KOPT-K1 (cell line): ENCODE data around the gene ECI1.

ENCODE experiments used
- H3K27ac ChIP-seq: fragments of 200-600 bp; sonication (generic); 2 replicates; pipeline ENCODE4 v1.5.1; 2016; ENCODE audit warnings: antibody characterized with exemption, mild to moderate bottlenecking, low read depth, low read length; ENCODE audit not compliant: poor library complexity, severe bottlenecking
- H3K36me3 ChIP-seq: fragments of 200-600 bp; sonication (generic); 2 replicates; pipeline ENCODE4 v1.5.1; 2017; ENCODE audit warnings: antibody characterized with exemption, mild to moderate bottlenecking, low read length, moderate library complexity; ENCODE audit not compliant: insufficient read depth
- H3K9me3 ChIP-seq: fragments of 200-600 bp; sonication (generic); 2 replicates; pipeline ENCODE4 v1.5.1; 2017; ENCODE audit warnings: antibody characterized with exemption, low read length, mild to moderate bottlenecking; ENCODE audit not compliant: insufficient read depth, poor library complexity, severe bottlenecking

Gene ECI1

GRCh38 chr16:2235695-2236336 is 15.6 kb downstream of the ECI1 start:
- Histone ChIP-seq H3K9me3 (no peaks in the 10 kb centered on the region), H3K27ac (no peak overlapping the region), H3K36me3 (peaks cover 84% of the 10 kb centered on the region)

GRCh38 chr16:2235234-2235651 is 16.1 kb downstream of the ECI1 start:
- peaks cover 90% of the 10 kb centered on the region for H3K36me3 ChIP-seq
- H3K9me3 ChIP-seq = no peaks in the 10 kb centered on the region
- no peak overlapping the region for H3K27ac ChIP-seq

GRCh38 chr16:2234813-2235170 is 16.6 kb downstream of the ECI1 start:
- no peaks in the 10 kb centered on the region for H3K9me3 ChIP-seq
- no peak overlapping the region for H3K27ac ChIP-seq
- peaks cover 92% of the 10 kb centered on the region for H3K36me3 ChIP-seq

GRCh38 chr16:2233872-2234812 is 17.2 kb downstream of the ECI1 start:
- Histone ChIP-seq H3K9me3 (no peaks in the 10 kb centered on the region), H3K36me3 (peaks cover 92% of the 10 kb centered on the region), H3K27ac (no peak overlapping the region)

- Histone ChIP-seq H3K9me3 (no peaks in the 10 kb centered on the region), H3K27ac (no peak overlapping the region), H3K36me3 (peaks cover 92% of the 10 kb centered on the region)
Measured at GRCh38 chr16:2233046-2233775, 18.2 kb downstream of the ECI1 start.

GRCh38 chr16:2232094-2232990 is 19.0 kb downstream of the ECI1 start:
- peaks cover 88% of the 10 kb centered on the region for H3K36me3 ChIP-seq

GRCh38 chr16:2231016-2231931 is 20.1 kb downstream of the ECI1 start:
- Histone ChIP-seq H3K27ac (no peak overlapping the region), H3K36me3 (peaks cover 93% of the 10 kb centered on the region), H3K9me3 (no peaks in the 10 kb centered on the region)

More at GRCh38 chr16:2232094-2232990, 19.0 kb downstream of the ECI1 start:
- H3K9me3 ChIP-seq = no peaks in the 10 kb centered on the region
- H3K27ac ChIP-seq = no peak overlapping the region

- no peaks in the 10 kb centered on the region for H3K9me3 ChIP-seq
- peaks cover 86% of the 10 kb centered on the region for H3K36me3 ChIP-seq
- H3K27ac ChIP-seq = no peak overlapping the region
Measured at GRCh38 chr16:2230376-2230775, 21.0 kb downstream of the ECI1 start.

GRCh38 chr16:2229632-2230250 is 21.6 kb downstream of the ECI1 start:
- Histone ChIP-seq H3K36me3 (peaks cover 80% of the 10 kb centered on the region), H3K27ac (no peak overlapping the region), H3K9me3 (no peaks in the 10 kb centered on the region)

- H3K27ac ChIP-seq = no peak overlapping the region
- H3K36me3 ChIP-seq = peaks cover 73% of the 10 kb centered on the region
Measured at GRCh38 chr16:2229091-2229490, 22.3 kb downstream of the ECI1 start.

GRCh38 chr16:2228161-2228824 is 23.1 kb downstream of the ECI1 start:
- Histone ChIP-seq H3K9me3 (no peaks in the 10 kb centered on the region), H3K36me3 (peaks cover 65% of the 10 kb centered on the region), H3K27ac (no peak overlapping the region)

More at GRCh38 chr16:2229091-2229490, 22.3 kb downstream of the ECI1 start:
- H3K9me3 ChIP-seq = no peaks in the 10 kb centered on the region

- Histone ChIP-seq H3K27ac (no peak overlapping the region), H3K36me3 (peaks cover 51% of the 10 kb centered on the region), H3K9me3 (no peaks in the 10 kb centered on the region)
Measured at GRCh38 chr16:2226918-2227317, 24.5 kb downstream of the ECI1 start.
